H1 (cell line): ENCODE measurements around the gene RRBP1. TPM values are rescaled to one million over a fixed set of nuclear protein-coding genes. Genes with fewer than 3 reads are reported as not detected.

Experiments
- CTBP2 ChIP-seq: IDR thresholded peaks from 2 replicates; pipeline ENCODE4 v1.7.0; 2011; ENCODE audit warnings: borderline replicate concordance, mild to moderate bottlenecking, moderate library complexity, mixed read lengths, low read length; ENCODE audit not compliant: insufficient read depth, insufficient read length
- CTCF ChIP-seq, 3 experiments: IDR thresholded peaks; 1 replicate in 2 of 3; 2 replicates in 1 of 3; pipeline versions ENCODE4 v1.5.1 to v1.6.1; 2011; ENCODE audit warnings: low read length in 3 of 3, mild to moderate bottlenecking in 3 of 3, inconsistent platforms in 2 of 3, low read depth in 1 of 3, moderate library complexity in 1 of 3; ENCODE audit not compliant: insufficient read depth in 1 of 3; ENCODE audit errors: control extremely low read depth in 1 of 3
- NRF1 ChIP-seq: IDR thresholded peaks from 2 replicates; pipeline ENCODE4 v1.6.1; 2011; ENCODE audit warnings: mild to moderate bottlenecking, low read depth, low read length, improper control_type of control experiment
- POLR2AphosphoS5 ChIP-seq: IDR thresholded peaks from 2 replicates; pipeline ENCODE4 v1.6.1; 2011; ENCODE audit warnings: low read depth, low read length
- TAF7 ChIP-seq: optimal IDR thresholded peaks from 2 replicates; pipeline ENCODE3; 2011; ENCODE audit warnings: low read depth, mild to moderate bottlenecking, inconsistent platforms, low read length, moderate library complexity, borderline replicate concordance
- TEAD4 ChIP-seq: IDR thresholded peaks from 2 replicates; pipeline ENCODE4 v1.6.1; 2012; ENCODE audit warnings: low read depth, low read length, inconsistent platforms, mixed read lengths
- polyA plus RNA-seq, 7 experiments: library from polyadenylated mRNA; depleted of rRNA in 3 of 7; stranded (reverse) in 5 of 7; unstranded in 2 of 7; fragments of >200 nt in 5 of 7; fragments of 200-250 nt in 2 of 7; gene quantifications; 1 replicate in 5 of 7; 2 replicates in 1 of 7; 4 replicates in 1 of 7; pipeline versions ENCODE4 v1.2.1 to v1.2.3, GENCODE V29; 2011 to 2013; ENCODE audit warnings: missing spikeins in 2 of 7, mixed read lengths in 2 of 7
- total RNA-seq: library from RNA; stranded (reverse); fragmentation: NEBNext Ultra II Directional; extraction: Animal tissue kit (Norgen Biotek cat#: 25700); gene quantifications from 2 replicates; pipeline ENCODE4 v1.2.1, GENCODE V29; 2021
- TF ChIP-seq, protein P1 (sequence below): fragments of 300-600 bp; sonication (generic); IDR thresholded peaks from 2 replicates; pipeline ENCODE4 v1.7.1; 2012; ENCODE audit warnings: low read length, moderate library complexity, mild to moderate bottlenecking, inconsistent platforms; ENCODE audit not compliant: insufficient replicate concordance

Gene RRBP1
- total and polyA plus RNA-seq, 2 of the 8 experiments (the other 6 are each of a cell fraction or from before 2014, with no cell fraction given) = 15.9 to 157 TPM

DNA sequence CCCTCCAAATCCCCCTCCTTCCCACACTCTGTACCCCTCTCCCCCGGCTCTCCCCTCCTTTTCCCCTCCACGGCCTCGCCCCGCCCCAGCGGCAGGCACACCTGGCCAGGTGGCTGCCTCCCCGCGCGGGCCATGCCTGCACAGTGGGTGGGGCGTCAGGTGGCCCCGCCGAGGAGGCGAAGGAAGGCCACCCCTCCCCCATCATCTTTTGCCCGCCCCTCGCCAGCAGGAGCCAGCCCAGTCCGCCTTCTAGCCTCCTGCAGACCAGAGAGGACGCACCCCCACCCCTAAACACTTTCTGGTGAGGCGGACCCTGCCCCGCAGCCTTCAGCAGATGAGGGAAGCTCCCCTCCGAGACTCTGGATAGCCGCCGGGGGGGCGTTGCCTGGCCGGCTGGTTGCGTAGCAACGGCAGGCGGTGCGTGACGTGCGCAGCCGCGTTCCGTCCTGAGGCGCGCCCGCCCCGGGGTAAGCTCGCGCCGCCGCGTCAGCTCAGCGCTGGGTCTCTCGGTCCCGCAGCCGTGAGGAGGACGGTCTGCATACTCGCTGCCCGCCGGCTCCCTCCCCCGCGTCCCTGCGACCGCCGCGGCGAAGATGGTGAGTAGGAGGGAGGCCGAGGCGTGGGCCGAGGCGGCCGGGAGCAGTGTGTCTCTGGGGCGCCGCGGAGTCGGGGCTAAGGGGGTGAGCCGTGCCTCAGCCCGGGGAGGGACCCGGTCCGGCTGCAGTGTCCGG is 112.3 kb downstream of the RRBP1 start, which contains the start of gene DSTN (continued):
- TF ChIP-seq CTBP2 (no peak), CTCF (IDR thresholded peaks at IDR 0.05; ENCODE audit: control extremely low read depth in 1 of 3, insufficient read depth in 1 of 3, low read depth in 1 of 3, low read length in 3 of 3) (no peak), TEAD4 (no peak), NRF1 (peak; percentile 50), POLR2AphosphoS5 (peak; percentile 7; the same call in 1 of the 2 replicates), TAF7 (peak; percentile 71)
- TF ChIP-seq, protein P1, sequence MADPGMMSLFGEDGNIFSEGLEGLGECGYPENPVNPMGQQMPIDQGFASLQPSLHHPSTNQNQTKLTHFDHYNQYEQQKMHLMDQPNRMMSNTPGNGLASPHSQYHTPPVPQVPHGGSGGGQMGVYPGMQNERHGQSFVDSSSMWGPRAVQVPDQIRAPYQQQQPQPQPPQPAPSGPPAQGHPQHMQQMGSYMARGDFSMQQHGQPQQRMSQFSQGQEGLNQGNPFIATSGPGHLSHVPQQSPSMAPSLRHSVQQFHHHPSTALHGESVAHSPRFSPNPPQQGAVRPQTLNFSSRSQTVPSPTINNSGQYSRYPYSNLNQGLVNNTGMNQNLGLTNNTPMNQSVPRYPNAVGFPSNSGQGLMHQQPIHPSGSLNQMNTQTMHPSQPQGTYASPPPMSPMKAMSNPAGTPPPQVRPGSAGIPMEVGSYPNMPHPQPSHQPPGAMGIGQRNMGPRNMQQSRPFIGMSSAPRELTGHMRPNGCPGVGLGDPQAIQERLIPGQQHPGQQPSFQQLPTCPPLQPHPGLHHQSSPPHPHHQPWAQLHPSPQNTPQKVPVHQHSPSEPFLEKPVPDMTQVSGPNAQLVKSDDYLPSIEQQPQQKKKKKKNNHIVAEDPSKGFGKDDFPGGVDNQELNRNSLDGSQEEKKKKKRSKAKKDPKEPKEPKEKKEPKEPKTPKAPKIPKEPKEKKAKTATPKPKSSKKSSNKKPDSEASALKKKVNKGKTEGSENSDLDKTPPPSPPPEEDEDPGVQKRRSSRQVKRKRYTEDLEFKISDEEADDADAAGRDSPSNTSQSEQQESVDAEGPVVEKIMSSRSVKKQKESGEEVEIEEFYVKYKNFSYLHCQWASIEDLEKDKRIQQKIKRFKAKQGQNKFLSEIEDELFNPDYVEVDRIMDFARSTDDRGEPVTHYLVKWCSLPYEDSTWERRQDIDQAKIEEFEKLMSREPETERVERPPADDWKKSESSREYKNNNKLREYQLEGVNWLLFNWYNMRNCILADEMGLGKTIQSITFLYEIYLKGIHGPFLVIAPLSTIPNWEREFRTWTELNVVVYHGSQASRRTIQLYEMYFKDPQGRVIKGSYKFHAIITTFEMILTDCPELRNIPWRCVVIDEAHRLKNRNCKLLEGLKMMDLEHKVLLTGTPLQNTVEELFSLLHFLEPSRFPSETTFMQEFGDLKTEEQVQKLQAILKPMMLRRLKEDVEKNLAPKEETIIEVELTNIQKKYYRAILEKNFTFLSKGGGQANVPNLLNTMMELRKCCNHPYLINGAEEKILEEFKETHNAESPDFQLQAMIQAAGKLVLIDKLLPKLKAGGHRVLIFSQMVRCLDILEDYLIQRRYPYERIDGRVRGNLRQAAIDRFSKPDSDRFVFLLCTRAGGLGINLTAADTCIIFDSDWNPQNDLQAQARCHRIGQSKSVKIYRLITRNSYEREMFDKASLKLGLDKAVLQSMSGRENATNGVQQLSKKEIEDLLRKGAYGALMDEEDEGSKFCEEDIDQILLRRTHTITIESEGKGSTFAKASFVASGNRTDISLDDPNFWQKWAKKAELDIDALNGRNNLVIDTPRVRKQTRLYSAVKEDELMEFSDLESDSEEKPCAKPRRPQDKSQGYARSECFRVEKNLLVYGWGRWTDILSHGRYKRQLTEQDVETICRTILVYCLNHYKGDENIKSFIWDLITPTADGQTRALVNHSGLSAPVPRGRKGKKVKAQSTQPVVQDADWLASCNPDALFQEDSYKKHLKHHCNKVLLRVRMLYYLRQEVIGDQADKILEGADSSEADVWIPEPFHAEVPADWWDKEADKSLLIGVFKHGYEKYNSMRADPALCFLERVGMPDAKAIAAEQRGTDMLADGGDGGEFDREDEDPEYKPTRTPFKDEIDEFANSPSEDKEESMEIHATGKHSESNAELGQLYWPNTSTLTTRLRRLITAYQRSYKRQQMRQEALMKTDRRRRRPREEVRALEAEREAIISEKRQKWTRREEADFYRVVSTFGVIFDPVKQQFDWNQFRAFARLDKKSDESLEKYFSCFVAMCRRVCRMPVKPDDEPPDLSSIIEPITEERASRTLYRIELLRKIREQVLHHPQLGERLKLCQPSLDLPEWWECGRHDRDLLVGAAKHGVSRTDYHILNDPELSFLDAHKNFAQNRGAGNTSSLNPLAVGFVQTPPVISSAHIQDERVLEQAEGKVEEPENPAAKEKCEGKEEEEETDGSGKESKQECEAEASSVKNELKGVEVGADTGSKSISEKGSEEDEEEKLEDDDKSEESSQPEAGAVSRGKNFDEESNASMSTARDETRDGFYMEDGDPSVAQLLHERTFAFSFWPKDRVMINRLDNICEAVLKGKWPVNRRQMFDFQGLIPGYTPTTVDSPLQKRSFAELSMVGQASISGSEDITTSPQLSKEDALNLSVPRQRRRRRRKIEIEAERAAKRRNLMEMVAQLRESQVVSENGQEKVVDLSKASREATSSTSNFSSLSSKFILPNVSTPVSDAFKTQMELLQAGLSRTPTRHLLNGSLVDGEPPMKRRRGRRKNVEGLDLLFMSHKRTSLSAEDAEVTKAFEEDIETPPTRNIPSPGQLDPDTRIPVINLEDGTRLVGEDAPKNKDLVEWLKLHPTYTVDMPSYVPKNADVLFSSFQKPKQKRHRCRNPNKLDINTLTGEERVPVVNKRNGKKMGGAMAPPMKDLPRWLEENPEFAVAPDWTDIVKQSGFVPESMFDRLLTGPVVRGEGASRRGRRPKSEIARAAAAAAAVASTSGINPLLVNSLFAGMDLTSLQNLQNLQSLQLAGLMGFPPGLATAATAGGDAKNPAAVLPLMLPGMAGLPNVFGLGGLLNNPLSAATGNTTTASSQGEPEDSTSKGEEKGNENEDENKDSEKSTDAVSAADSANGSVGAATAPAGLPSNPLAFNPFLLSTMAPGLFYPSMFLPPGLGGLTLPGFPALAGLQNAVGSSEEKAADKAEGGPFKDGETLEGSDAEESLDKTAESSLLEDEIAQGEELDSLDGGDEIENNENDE = no peak
